ENCODE results near the gene ATG2A. TPM values are rescaled to one million over a fixed set of nuclear protein-coding genes. Genes with fewer than 3 reads are reported as not detected.

ATG2A gene
- total RNA-seq, 1 experiment from 2014 or later = 22.5 TPM

DNA sequence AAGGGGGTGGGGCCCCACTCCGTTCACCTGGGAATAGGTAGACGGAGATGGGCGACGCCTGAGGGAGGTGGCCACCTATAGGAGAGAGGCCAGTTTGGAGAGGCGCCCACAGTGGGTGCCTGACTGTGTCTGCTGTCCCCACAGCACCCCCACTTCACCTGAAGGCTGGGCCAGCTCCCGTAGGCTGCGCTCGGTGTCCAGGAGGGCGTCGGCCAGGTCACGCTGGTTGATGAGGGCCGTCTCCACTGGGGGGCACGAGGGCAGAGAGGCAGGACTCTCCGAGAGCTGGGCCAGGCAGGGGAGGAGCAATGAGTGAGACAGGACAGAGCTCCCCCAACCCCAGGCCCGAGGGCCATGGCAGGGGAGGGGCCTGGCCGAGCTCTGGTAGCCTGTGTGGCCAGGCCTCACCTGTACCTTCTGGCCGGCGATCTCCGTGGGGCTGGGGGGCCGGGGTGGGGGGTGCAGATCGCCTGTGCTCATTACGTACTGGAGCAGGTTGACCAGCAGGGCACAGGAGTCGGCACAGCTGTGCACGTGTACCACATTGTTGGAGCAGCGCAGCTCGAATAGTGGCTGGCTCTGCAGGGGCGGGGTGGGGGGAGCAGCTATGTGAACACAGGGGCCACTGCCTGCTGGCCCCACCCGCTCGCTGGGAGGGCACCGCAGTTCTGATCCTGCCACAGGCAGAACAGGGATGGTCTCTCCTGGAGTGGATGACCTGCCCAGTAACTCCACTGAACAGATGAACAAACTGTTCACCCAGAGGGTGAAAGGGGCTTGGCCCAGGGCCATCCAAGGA lies 14.7 kb downstream of the ATG2A start:
- H3K27me3 ChIP-seq (ENCODE audit: control insufficient read depth, insufficient read depth, low read length) = no peaks in the 10 kb centered on the region
- peak; percentile 62 for DNase-seq
- peaks cover 9% of the 10 kb centered on the region for H3K36me3 ChIP-seq (replicated peaks; ENCODE audit: control insufficient read depth, insufficient read depth, low read length)
- H3K4me3 ChIP-seq (ENCODE audit: insufficient read depth, low read depth, low read length) = no peak overlapping the region

DNA sequence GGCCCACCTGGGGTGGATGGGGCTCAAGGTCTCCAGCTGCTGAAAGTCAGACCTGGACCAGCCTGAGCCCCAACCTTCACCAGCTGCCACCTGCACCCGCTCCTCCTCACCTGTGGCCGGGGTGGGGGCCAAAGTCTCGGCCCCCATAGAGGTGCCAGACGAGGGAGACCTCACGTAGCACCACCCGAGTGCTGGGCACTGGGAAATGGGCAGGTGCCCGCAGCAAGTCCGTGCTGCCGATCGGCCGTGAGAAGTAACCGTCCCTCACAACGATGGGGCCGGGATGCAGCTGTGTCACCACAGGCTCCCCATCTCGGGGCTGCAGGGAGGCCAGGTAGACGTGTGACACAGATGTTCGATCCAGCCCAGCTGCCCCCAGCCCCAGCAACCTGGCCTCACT lies 16.2 kb downstream of the ATG2A start:
- H3K27me3 ChIP-seq (ENCODE audit: control insufficient read depth, insufficient read depth, low read length) = no peaks in the 10 kb centered on the region
- peaks cover 7% of the 10 kb centered on the region for H3K36me3 ChIP-seq (replicated peaks; ENCODE audit: control insufficient read depth, insufficient read depth, low read length)
- no peak overlapping the region for H3K4me3 ChIP-seq (ENCODE audit: insufficient read depth, low read depth, low read length)
- peak; percentile 33 for DNase-seq

DNA sequence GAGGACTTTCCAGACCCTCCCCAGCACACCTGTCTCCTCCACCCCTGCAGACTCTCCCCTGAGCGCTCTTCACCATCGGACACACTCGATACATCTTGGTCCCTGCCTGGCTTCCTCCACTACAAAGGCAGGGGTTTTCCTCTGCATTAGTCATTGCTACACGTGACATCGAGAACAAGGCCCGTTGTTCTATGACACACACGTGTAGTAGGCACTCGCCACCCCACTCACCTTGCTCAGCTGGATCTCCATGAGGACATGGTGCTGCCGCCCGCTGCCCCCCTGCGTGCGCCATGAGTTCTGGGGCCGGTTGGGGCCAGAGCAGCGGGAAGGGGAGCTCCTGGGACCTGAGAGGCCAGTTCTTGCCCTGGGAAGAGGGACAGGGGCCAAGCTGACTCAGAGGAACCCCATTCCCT lies 16.7 kb downstream of the ATG2A start:
- peak; percentile 51 for DNase-seq
- no peak overlapping the region for H3K4me3 ChIP-seq (ENCODE audit: insufficient read depth, low read depth, low read length)
- H3K36me3 ChIP-seq (replicated peaks; ENCODE audit: control insufficient read depth, insufficient read depth, low read length) = peaks cover 7% of the 10 kb centered on the region
- H3K27me3 ChIP-seq (ENCODE audit: control insufficient read depth, insufficient read depth, low read length) = no peaks in the 10 kb centered on the region

DNA sequence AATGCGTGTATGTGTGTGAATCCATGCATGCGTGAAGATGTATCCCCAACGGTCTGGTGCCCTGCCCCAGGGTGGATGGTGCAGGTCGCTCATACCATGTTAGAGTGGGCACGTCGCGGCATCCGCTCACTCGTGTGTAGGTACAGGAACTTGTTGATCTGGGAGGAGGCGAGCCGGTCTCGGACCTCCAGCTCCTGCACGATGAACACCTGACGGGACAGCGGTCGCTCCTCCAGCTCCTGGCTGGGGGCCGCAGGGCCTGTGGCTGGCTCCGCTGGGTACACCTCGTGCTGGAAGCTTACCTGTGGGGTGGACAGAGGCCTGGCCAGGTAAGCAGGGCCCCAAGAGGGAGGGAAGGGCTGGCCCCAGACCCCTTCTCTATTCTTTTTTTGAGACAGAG lies 18.5 kb downstream of the ATG2A start:
- peak; percentile 34 for DNase-seq
- Histone ChIP-seq H3K27me3 (ENCODE audit: control insufficient read depth, insufficient read depth, low read length) (no peaks in the 10 kb centered on the region), H3K4me3 (ENCODE audit: insufficient read depth, low read depth, low read length) (no peak overlapping the region), H3K36me3 (replicated peaks; ENCODE audit: control insufficient read depth, insufficient read depth, low read length) (peaks cover 7% of the 10 kb centered on the region)

DNA sequence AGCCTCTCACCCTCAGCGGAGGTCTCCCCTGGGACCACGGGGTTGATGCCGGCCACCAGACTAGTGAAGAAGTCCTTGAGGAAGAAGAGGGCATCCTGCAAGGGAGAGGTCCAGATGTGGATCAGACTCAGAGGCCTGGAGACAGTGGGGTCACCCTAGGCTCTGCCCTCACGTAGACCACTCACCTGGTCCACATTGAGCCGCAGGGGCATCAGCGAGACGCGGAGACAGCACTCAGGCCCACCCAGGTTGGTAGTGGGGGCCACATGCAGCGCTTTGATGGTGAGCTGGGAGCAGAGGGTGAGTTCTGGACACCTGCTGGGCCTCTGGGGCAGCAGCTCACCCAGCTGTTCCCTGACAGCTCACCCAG lies 18.9 kb downstream of the ATG2A start:
- no peaks in the 10 kb centered on the region for H3K27me3 ChIP-seq (ENCODE audit: control insufficient read depth, insufficient read depth, low read length)
- no peak overlapping the region for H3K4me3 ChIP-seq (ENCODE audit: insufficient read depth, low read depth, low read length)
- peak; percentile 39 for DNase-seq
- H3K36me3 ChIP-seq (replicated peaks; ENCODE audit: control insufficient read depth, insufficient read depth, low read length) = peaks cover 7% of the 10 kb centered on the region

DNA sequence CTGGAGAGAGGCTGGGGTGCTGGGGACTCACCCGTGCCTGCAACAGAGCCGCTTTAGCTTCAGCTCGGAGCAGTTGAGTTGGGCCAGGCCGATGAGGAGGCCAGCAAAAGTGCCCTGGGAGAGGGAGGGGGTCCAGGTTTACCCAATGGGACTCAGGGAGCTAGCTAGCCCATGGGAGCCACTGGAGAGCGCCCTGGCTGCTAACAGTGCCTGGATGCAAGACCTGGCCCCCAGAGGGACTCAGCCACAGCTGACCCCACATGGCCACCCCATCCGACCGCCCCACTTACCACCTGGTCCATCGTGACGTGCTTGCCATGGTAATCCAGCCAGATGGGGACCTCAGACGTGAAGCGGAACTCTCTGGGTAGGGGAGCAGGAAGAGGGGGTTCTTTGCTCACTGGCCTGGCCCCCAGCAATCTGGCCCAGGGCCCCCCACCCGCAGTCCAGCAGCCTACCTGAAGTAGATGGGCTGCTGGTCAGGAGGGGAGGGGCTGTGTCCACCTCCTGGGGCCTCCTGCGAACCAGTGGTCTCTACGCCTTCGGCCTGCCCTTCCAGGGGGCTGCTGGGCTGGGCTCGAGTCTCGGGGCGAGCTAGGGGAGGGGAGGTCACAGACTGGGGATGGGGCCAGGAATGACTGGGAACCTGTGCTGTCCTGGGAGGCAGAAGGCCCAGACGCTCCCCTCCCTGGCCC lies 19.5 kb downstream of the ATG2A start:
- H3K27me3 ChIP-seq (ENCODE audit: control insufficient read depth, insufficient read depth, low read length) = no peaks in the 10 kb centered on the region
- no peak overlapping the region for H3K4me3 ChIP-seq (ENCODE audit: insufficient read depth, low read depth, low read length)
- peak; percentile 36 for DNase-seq
- peaks cover 7% of the 10 kb centered on the region for H3K36me3 ChIP-seq (replicated peaks; ENCODE audit: control insufficient read depth, insufficient read depth, low read length)

DNA sequence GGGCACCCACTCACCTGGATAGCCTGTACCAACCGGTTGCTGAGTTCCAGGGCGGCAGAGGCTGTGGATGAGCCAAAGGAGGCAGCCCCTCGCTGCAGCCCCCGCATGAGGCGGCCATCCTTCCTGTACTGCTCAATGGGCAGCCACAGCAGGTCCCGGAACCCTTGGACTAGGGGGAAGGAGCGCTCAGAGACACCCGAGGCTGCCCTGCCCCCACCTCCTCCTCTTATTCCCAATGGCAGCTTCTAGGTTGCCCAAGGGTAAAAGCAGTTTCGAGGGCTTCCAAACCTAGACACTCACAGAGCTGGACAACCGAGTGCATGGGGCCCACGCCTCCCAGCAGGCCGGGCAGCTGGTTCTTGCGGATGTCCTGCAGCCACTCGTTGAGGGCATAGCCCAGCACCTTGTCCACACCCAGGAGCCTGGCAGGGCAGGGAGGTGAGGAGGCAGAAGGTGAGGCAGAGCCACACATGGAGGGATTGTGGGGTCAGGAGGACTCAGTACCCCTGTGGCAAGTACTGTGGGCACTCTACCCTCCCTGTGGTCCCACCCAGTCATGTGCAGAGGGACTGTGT lies 20.5 kb downstream of the ATG2A start:
- peak; percentile 37 for DNase-seq
- Histone ChIP-seq H3K36me3 (replicated peaks; ENCODE audit: control insufficient read depth, insufficient read depth, low read length) (peaks cover 6% of the 10 kb centered on the region), H3K4me3 (ENCODE audit: insufficient read depth, low read depth, low read length) (no peak overlapping the region), H3K27me3 (ENCODE audit: control insufficient read depth, insufficient read depth, low read length) (no peaks in the 10 kb centered on the region)

DNA sequence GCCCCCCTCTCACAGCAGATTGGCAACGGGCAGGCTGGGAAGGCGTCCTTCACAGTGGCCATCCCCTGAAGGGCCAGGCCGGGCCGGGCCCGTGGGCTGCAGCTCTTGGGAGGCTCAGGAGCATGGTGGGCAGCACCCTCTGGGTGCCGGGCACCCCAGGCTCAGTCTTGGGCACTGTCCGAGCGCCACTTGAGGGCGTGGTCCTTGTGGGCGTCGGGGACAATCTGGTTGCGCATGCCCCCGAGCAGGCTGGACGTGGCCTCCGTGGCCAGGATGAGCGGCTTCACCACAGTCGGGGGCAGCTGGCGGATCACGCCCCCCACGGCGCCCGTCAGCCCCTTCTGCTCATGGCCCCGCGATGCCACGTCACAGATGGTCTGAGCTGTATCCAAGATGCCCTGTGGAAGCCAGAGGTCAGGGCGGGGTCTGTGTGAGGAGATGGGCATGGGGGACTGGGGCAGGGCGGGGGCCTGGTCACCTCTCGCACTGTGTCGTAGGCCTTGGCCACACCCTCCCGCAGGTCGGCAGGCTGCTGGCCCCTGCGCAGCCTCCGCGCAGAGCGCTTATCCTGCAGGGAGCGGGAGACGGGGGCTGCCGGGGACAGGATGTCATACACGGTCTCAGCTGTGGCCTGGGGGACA lies 22.1 kb downstream of the ATG2A start:
- Histone ChIP-seq H3K27me3 (ENCODE audit: control insufficient read depth, insufficient read depth, low read length) (no peaks in the 10 kb centered on the region), H3K4me3 (ENCODE audit: insufficient read depth, low read depth, low read length) (no peak overlapping the region), H3K36me3 (replicated peaks; ENCODE audit: control insufficient read depth, insufficient read depth, low read length) (peaks cover 3% of the 10 kb centered on the region)
- peak; percentile 65 for DNase-seq

DNA sequence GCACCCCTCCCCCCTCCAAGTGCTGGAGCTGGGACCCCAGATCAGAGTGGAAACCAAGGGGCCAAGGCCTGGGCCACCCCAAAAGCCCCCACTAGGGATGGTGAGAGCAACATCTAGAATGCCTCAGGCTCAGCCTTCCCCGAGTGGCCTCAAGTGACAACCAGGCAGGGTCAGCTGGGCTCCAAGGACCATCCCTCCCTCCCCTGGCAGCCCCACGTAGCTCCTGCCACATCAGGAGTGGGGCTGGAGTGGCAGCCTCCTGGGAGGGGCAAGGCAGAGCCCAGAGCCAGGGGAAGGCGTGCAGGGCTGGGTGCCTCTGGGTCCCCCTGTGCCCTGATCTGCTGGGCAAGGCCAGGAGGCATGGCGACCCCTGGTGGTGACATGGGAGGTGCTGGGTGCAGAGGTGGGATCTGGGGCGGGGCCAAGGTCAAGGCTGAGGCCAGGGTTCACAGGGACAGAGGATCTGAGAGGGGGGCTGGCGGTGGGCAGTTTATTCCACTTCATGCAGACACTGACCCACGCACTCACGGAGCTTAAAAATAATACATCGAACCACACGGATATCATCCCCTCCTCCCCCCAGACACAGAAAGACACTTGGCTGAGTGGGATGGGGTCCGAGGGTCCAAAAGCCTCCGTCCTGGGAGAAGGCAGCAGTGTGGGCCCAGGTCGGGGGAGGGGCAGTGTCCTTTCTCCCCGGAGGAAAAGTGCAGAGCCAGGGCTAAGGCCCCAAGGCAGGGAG lies 22.8 kb downstream of the ATG2A start:
- no peaks in the 10 kb centered on the region for H3K27me3 ChIP-seq (ENCODE audit: control insufficient read depth, insufficient read depth, low read length)
- peak; percentile 97 for DNase-seq
- H3K4me3 ChIP-seq (ENCODE audit: insufficient read depth, low read depth, low read length) = no peak overlapping the region
- H3K36me3 ChIP-seq (replicated peaks; ENCODE audit: control insufficient read depth, insufficient read depth, low read length) = peaks cover 3% of the 10 kb centered on the region; the same call in 1 of the 2 replicates

DNA sequence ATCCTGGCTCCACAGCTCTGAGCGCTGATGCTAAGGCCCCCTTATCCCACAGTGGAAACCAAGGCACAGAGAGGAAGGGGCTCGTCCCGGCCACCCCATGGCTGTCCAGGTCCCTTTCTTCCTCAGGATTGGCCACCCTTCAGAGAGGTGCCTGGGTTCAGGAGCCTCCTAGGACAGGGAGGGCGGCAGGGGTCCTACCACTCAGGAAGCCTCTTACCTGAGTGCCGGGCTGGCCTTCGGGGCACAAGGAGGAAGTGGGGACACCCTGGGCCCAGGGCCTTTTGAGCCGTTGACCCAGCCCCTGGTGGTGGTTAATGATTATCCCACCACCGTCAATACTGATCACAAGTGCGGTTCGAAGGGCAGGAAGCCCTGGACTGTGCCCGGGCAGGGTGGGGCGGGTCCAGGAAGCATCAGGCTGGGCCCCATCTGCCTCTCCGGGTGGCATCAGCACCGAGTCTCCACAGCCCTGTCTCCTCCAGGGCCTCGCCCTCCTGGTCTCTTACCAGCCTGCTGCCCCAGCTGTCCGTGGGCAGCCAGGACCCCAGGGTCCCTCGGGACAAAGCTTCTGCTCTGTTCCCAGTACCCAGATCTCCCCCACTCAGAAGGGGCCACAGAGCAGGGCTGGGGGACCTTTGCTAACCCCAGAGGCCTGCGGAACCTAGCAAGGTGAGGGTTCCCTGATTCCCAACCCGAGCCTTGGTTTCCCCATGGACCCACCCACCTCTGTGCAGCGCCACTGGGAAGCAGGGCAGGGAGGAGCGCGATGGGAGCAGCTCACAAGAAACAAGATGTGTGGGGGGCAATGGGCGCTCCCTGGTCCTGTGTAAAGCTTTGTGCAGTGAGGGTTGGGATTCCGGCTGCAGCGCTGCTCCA lies 23.6 kb downstream of the ATG2A start:
- Histone ChIP-seq H3K36me3 (replicated peaks; ENCODE audit: control insufficient read depth, insufficient read depth, low read length) (peaks cover 3% of the 10 kb centered on the region; the same call in 1 of the 2 replicates), H3K4me3 (ENCODE audit: insufficient read depth, low read depth, low read length) (no peak overlapping the region), H3K27me3 (ENCODE audit: control insufficient read depth, insufficient read depth, low read length) (no peaks in the 10 kb centered on the region)
- DNase-seq = no peak

DNA sequence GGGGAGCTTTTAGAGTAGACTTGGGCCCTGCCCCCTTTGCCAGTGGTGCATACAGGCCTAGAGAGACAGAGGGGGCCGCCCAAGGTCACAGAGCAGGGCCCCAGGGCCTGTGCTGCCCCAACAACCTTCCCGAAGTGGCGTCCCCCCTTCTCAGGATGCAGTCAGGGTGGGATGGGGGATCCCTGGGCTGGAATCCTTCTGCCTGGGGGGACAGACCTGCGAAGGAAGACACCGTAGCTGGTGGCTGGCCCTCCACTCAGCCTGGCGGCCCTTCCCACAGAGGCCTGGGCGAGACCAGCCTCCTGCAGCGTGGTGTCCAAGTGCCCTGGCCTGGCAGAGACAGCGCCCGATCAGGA lies 24.2 kb downstream of the ATG2A start:
- Histone ChIP-seq H3K4me3 (ENCODE audit: insufficient read depth, low read depth, low read length) (no peak overlapping the region), H3K36me3 (replicated peaks; ENCODE audit: control insufficient read depth, insufficient read depth, low read length) (no peaks in the 10 kb centered on the region), H3K27me3 (ENCODE audit: control insufficient read depth, insufficient read depth, low read length) (no peaks in the 10 kb centered on the region)
- DNase-seq = no peak

DNA sequence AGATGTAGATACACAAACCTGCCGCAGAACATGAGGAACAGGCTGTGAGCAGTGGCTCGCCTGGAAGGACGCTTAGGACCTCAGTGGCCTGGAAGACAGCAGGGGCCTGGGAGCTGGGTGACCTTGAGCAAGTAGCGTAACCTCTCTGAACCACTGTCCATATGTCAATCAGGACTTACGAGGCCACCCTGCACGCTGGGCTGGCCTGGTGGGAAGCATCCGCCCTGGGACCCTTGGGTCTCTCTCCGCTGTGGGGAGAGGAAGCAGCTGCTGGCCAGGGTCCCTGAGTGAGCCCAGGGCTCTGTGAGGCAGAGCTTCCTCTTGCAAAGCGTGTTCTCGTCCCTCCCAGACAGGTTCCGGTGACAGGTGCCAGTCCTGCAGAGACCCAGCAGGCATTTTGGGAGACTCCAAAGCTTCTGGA lies 24.6 kb downstream of the ATG2A start:
- no peaks in the 10 kb centered on the region for H3K36me3 ChIP-seq (replicated peaks; ENCODE audit: control insufficient read depth, insufficient read depth, low read length)
- no peak overlapping the region for H3K4me3 ChIP-seq (ENCODE audit: insufficient read depth, low read depth, low read length)
- no peak for DNase-seq
- no peaks in the 10 kb centered on the region for H3K27me3 ChIP-seq (ENCODE audit: control insufficient read depth, insufficient read depth, low read length)

DNA sequence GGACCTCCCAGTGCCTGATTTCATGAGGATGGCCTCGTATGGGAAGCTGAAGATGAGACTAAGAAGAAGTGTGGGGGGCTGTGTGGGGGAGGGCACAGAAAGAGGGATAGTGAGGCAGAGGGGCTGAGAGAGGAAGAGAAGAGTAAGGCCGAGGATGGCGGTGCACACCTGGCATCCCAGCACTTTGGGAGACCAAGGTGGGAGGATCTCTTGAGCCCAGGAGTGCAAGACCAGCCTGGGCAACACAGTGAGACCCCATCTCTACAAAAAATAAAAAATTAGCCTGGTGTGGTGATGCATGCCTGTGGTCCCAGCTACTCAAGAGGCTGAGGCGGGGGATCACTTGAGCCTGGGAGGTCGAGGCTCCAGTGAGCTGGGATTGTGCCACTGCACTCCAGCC lies 25.1 kb downstream of the ATG2A start:
- H3K4me3 ChIP-seq (ENCODE audit: insufficient read depth, low read depth, low read length) = no peak overlapping the region
- no peak for DNase-seq
- no peaks in the 10 kb centered on the region for H3K36me3 ChIP-seq (replicated peaks; ENCODE audit: control insufficient read depth, insufficient read depth, low read length)
- no peaks in the 10 kb centered on the region for H3K27me3 ChIP-seq (ENCODE audit: control insufficient read depth, insufficient read depth, low read length)
